Central memory CD8-positive, alpha-beta T cell (primary cell): ENCODE data around the gene LMF1.
"Not testable (repeated sequence)": the region's sequence is repeated elsewhere in the genome, so short reads cannot be mapped to it uniquely, and the experiment has no call there.

ENCODE experiments used
- ATAC-seq: fragments of 150-1000 bp; cut with Tn5 transposase; replicated peaks from 2 replicates; pipeline ENCODE4 v1.10.0; 2022; ENCODE audit warnings: mild to moderate bottlenecking, moderate FRiP score, moderate number of reproducible peaks; ENCODE audit not compliant: poor library complexity, severe bottlenecking; ENCODE audit errors: extremely low read depth
- DNase-seq, 2 donors: peaks; one replicate each; pipeline ENCODE4 v3.0.0; 2021; ENCODE audit warnings: low spot score in 2 of 2
- H3K27ac Mint-ChIP-seq: one replicate; pipeline ENCODE4 v1.8.0; 2022; ENCODE audit warnings: low read depth, mild to moderate bottlenecking, moderate library complexity, mixed read lengths
- H3K27me3 Mint-ChIP-seq: one replicate; pipeline ENCODE4 v1.8.0; 2022; ENCODE audit warnings: mixed read lengths
- H3K36me3 Mint-ChIP-seq: one replicate; pipeline ENCODE4 v1.8.0; 2022; ENCODE audit warnings: mild to moderate bottlenecking, moderate library complexity, mixed read lengths; ENCODE audit not compliant: insufficient read depth
- H3K4me1 Mint-ChIP-seq: one replicate; pipeline ENCODE4 v1.8.0; 2022; ENCODE audit warnings: mixed read lengths
- H3K4me3 Mint-ChIP-seq: one replicate; pipeline ENCODE4 v1.8.0; 2022; ENCODE audit warnings: mild to moderate bottlenecking, moderate library complexity, mixed read lengths
- H3K9me3 Mint-ChIP-seq: one replicate; pipeline ENCODE4 v1.8.0; 2022; ENCODE audit warnings: mixed read lengths

Gene LMF1

GRCh38 chr16:890716-891352 lies 80.0 kb downstream of the LMF1 start:
- Mint-ChIP-seq H3K4me1 (no peaks in the 10 kb centered on the region), H3K9me3 (no peaks in the 10 kb centered on the region), H3K27me3 (no peaks in the 10 kb centered on the region), H3K27ac (no peak overlapping the region), H3K4me3 (no peak overlapping the region), H3K36me3 (peaks cover 3% of the 10 kb centered on the region)
- DNase-seq (no peak), ATAC-seq (no peak)

DNA sequence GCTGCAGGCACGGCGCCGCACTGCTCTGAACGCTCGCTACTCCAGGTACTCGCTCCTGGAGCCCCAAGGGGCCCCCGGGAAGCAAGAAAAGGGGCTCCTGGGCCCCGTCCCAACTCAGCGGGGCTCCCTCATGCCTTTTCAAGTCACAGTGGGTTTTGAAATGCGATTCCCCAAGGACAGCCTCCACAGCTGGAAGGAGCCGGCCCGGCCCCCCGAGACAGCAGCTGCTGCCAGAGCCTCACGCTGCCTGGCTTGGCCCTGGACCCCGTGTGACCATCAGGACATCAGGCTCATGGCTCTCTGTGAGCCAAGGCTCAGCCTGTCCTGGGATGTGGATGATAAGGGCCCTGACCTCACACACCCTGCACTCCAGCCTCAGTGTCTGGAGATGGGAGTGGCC lies 80.6 kb downstream of the LMF1 start:
- no peaks in the 10 kb centered on the region for H3K9me3 Mint-ChIP-seq
- no peak overlapping the region for H3K27ac Mint-ChIP-seq
- H3K36me3 Mint-ChIP-seq = peaks cover 3% of the 10 kb centered on the region
- H3K27me3 Mint-ChIP-seq = no peaks in the 10 kb centered on the region
- no peak overlapping the region for H3K4me3 Mint-ChIP-seq
- ATAC-seq (no peak), DNase-seq (no peak)
- no peaks in the 10 kb centered on the region for H3K4me1 Mint-ChIP-seq

- Mint-ChIP-seq H3K36me3 (peaks cover 3% of the 10 kb centered on the region), H3K27me3 (no peaks in the 10 kb centered on the region), H3K27ac (no peak overlapping the region), H3K4me1 (no peaks in the 10 kb centered on the region), H3K4me3 (no peak overlapping the region), H3K9me3 (no peaks in the 10 kb centered on the region)
- ATAC-seq = no peak
- DNase-seq = no peak
Observed at GRCh38 chr16:889586-889985, 81.2 kb downstream of the LMF1 start.

DNA sequence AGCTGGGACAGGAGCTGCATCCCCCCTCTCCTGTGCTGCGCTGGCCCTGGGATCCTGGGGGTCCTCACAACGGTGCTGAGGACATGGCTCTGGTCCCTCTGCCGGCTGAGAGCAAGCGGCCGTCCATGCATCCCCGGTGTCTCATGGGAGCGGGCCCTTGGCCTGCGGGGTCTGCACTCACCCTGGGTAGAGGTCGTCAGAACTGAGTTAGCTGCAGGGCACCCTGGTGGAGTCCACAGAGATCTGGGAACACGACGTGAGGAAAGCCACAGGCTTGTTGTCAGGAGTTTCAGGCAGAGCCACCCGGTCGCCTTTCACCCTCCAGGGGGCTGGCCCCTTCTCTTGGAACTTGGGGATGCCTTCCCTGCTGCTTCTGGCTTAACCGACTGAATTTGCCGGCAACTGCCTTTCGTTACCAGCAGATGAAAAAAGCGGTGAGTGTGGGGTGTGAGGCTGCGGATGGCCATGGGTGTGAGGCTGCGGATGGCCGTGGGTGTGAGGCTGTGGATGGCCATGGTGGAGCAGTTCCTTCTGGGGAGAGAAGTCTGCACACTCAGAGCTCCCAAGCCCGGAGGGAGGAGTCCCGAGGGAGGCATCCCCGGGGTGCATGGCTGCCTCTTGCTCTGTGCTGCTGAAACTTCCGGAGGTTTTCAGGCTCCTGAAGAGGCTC lies 81.7 kb downstream of the LMF1 start:
- Mint-ChIP-seq H3K27ac (no peak overlapping the region), H3K4me1 (no peaks in the 10 kb centered on the region), H3K9me3 (no peaks in the 10 kb centered on the region), H3K27me3 (no peaks in the 10 kb centered on the region), H3K4me3 (no peak overlapping the region), H3K36me3 (peaks cover 3% of the 10 kb centered on the region)
- ATAC-seq (no peak), DNase-seq (no peak)

- H3K4me3 Mint-ChIP-seq, H3K27me3 Mint-ChIP-seq, DNase-seq, H3K9me3 Mint-ChIP-seq, ATAC-seq, H3K4me1 Mint-ChIP-seq, H3K36me3 Mint-ChIP-seq, H3K27ac Mint-ChIP-seq: not testable (repeated sequence)
Observed at GRCh38 chr16:888456-888855, 82.3 kb downstream of the LMF1 start.

DNA sequence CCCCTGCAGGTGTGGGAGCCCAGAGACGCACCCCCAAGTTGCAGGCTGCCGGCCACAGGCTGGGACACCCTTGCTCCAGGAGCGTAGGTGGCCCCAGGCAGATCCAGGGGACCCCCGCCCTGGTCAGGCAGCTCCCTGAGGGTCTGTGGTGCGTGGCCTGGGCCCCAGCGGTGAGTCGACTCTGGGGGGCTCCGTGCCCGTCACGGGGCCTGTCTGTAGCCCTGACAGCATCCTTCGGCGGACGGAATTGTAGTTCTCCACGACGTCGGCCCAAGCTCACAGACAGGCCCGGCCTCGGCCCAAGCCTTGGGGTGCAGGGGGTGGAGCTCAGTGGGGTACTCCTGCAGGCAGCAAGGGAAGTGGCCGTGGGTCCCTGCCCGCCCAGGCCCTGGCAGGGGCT lies 82.9 kb downstream of the LMF1 start:
- H3K4me1 Mint-ChIP-seq = no peaks in the 10 kb centered on the region
- no peak for DNase-seq
- no peak for ATAC-seq
- no peaks in the 10 kb centered on the region for H3K9me3 Mint-ChIP-seq
- no peaks in the 10 kb centered on the region for H3K27me3 Mint-ChIP-seq
- peaks cover 3% of the 10 kb centered on the region for H3K36me3 Mint-ChIP-seq
- H3K4me3 Mint-ChIP-seq = no peak overlapping the region
- no peak overlapping the region for H3K27ac Mint-ChIP-seq

GRCh38 chr16:886802-887731 lies 83.7 kb downstream of the LMF1 start:
- H3K27me3 Mint-ChIP-seq = no peaks in the 10 kb centered on the region
- no peaks in the 10 kb centered on the region for H3K9me3 Mint-ChIP-seq
- no peak overlapping the region for H3K4me3 Mint-ChIP-seq
- no peak overlapping the region for H3K27ac Mint-ChIP-seq
- no peaks in the 10 kb centered on the region for H3K4me1 Mint-ChIP-seq
- DNase-seq = no peak
- no peak for ATAC-seq
- peaks cover 3% of the 10 kb centered on the region for H3K36me3 Mint-ChIP-seq

- no peaks in the 10 kb centered on the region for H3K4me1 Mint-ChIP-seq
- no peaks in the 10 kb centered on the region for H3K27me3 Mint-ChIP-seq
- H3K36me3 Mint-ChIP-seq = peaks cover 3% of the 10 kb centered on the region
- no peak overlapping the region for H3K4me3 Mint-ChIP-seq
- no peak overlapping the region for H3K27ac Mint-ChIP-seq
- no peak for ATAC-seq
- no peaks in the 10 kb centered on the region for H3K9me3 Mint-ChIP-seq
- DNase-seq = no peak
Observed at GRCh38 chr16:886084-886543, 84.7 kb downstream of the LMF1 start.

- Mint-ChIP-seq H3K4me3 (no peak overlapping the region), H3K27me3 (no peaks in the 10 kb centered on the region), H3K9me3 (no peaks in the 10 kb centered on the region), H3K27ac (no peak overlapping the region), H3K36me3 (peaks cover 3% of the 10 kb centered on the region), H3K4me1 (no peaks in the 10 kb centered on the region)
- ATAC-seq = no peak
- DNase-seq = no peak
Observed at GRCh38 chr16:885391-885790, 85.4 kb downstream of the LMF1 start.

- no peak overlapping the region for H3K27ac Mint-ChIP-seq
- ATAC-seq (no peak), DNase-seq (no peak)
- H3K4me3 Mint-ChIP-seq = no peak overlapping the region
- H3K36me3 Mint-ChIP-seq = no peaks in the 10 kb centered on the region
- H3K27me3 Mint-ChIP-seq = no peaks in the 10 kb centered on the region
- no peaks in the 10 kb centered on the region for H3K4me1 Mint-ChIP-seq
- no peaks in the 10 kb centered on the region for H3K9me3 Mint-ChIP-seq
Observed at GRCh38 chr16:884232-884631, 86.6 kb downstream of the LMF1 start.

- Mint-ChIP-seq H3K36me3 (no peaks in the 10 kb centered on the region), H3K4me1 (no peaks in the 10 kb centered on the region), H3K27me3 (no peaks in the 10 kb centered on the region), H3K9me3 (no peaks in the 10 kb centered on the region), H3K4me3 (no peak overlapping the region), H3K27ac (no peak overlapping the region)
- no peak for DNase-seq
- no peak for ATAC-seq
Observed at GRCh38 chr16:883781-884180, 87.0 kb downstream of the LMF1 start.

- Mint-ChIP-seq H3K27ac (no peak overlapping the region), H3K36me3 (no peaks in the 10 kb centered on the region), H3K4me3 (no peak overlapping the region), H3K4me1 (no peaks in the 10 kb centered on the region), H3K9me3 (no peaks in the 10 kb centered on the region), H3K27me3 (no peaks in the 10 kb centered on the region)
- ATAC-seq (no peak), DNase-seq (no peak)
Observed at GRCh38 chr16:883340-883739, 87.4 kb downstream of the LMF1 start.

DNA sequence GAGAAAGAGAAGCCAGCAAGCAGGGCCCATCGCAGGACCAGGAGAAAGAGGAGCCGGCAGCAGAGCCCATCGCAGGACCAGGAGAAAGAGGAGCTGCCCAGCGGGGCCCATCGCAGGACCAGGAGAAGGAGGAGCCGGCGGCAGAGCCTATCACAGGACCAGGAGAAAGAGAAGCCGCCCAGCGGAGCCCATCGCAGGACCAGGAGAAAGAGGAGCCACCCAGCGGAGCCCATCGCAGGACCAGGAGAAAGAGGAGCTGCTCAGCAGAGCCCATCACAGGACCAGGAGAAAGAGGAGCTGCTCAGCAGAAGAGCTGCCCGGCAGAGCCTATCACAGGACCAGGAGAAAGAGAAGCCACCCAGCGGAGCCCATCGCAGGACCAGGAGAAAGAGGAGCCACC lies 88.1 kb downstream of the LMF1 start:
- not testable (repeated sequence) for H3K27ac Mint-ChIP-seq

More for the DNA sequence above, 88.1 kb downstream of the LMF1 start:
- not testable (repeated sequence) for H3K27me3 Mint-ChIP-seq, H3K4me1 Mint-ChIP-seq, H3K9me3 Mint-ChIP-seq, DNase-seq, H3K4me3 Mint-ChIP-seq, ATAC-seq, H3K36me3 Mint-ChIP-seq
